Measurements from ENCODE around the gene DGCR6L. TPM values are rescaled to one million over a fixed set of nuclear protein-coding genes. Genes with fewer than 3 reads are reported as not detected.
"Not testable (repeated sequence)": the region's sequence is repeated elsewhere in the genome, so short reads cannot be mapped to it uniquely, and the experiment has no call there.

Gene DGCR6L
- total RNA-seq, 1 donor from 2014 or later = 35.8 TPM

- no peaks in the 10 kb centered on the region for H3K36me3 ChIP-seq
- H3K9me3 ChIP-seq = no peaks in the 10 kb centered on the region
- TF ChIP-seq CTCF (IDR thresholded peaks at IDR 0.05) = no peak
- ATAC-seq (no peak), DNase-seq (no peak)
- H3K4me1 ChIP-seq = no peaks in the 10 kb centered on the region
- H3K4me3 ChIP-seq = no peak overlapping the region
- no peak overlapping the region for H3K27ac ChIP-seq
- H3K27me3 ChIP-seq = no peaks in the 10 kb centered on the region
- intact Hi-C loops (cut with DNase I) = no loop called here
Observed at GRCh38 chr22:20273758-20274181, 46.1 kb downstream of the DGCR6L start.

- H3K4me1 ChIP-seq = no peaks in the 10 kb centered on the region
- H3K4me3 ChIP-seq = no peak overlapping the region
- H3K27me3 ChIP-seq = no peaks in the 10 kb centered on the region
- H3K36me3 ChIP-seq = no peaks in the 10 kb centered on the region
- TF ChIP-seq CTCF (IDR thresholded peaks at IDR 0.05) = no peak
- H3K27ac ChIP-seq = no peak overlapping the region
- intact Hi-C loops (cut with DNase I) = no loop called here
- H3K9me3 ChIP-seq = no peaks in the 10 kb centered on the region
- ATAC-seq = no peak
- no peak for DNase-seq
Observed at GRCh38 chr22:20272700-20273099, 47.2 kb downstream of the DGCR6L start.

- no peak overlapping the region for H3K27ac ChIP-seq
- H3K4me3 ChIP-seq = no peak overlapping the region
- intact Hi-C loops (cut with DNase I) = no loop called here
- peaks cover 1% of the 10 kb centered on the region for H3K4me1 ChIP-seq
- H3K36me3 ChIP-seq = no peaks in the 10 kb centered on the region
- ATAC-seq = no peak
- H3K9me3 ChIP-seq = no peaks in the 10 kb centered on the region
- no peak for DNase-seq
- TF ChIP-seq CTCF (IDR thresholded peaks at IDR 0.05) = no peak
- H3K27me3 ChIP-seq = no peaks in the 10 kb centered on the region
Observed at GRCh38 chr22:20272174-20272573, 47.7 kb downstream of the DGCR6L start.

- peak; percentile 80 for DNase-seq
- intact Hi-C loops (cut with DNase I) = no loop called here
- peaks cover 5% of the 10 kb centered on the region for H3K4me1 ChIP-seq
- H3K27me3 ChIP-seq = no peaks in the 10 kb centered on the region
- ATAC-seq = peak; percentile 62
- no peaks in the 10 kb centered on the region for H3K36me3 ChIP-seq
- H3K27ac ChIP-seq = no peak overlapping the region
- no peak overlapping the region for H3K4me3 ChIP-seq
- TF ChIP-seq CTCF (IDR thresholded peaks at IDR 0.05) = no peak
- H3K9me3 ChIP-seq = no peaks in the 10 kb centered on the region
Observed at GRCh38 chr22:20271114-20271994, 48.5 kb downstream of the DGCR6L start.

GRCh38 chr22:20270190-20271113, 49.4 kb downstream of the DGCR6L start:
- H3K4me1 ChIP-seq; intact Hi-C loops (cut with DNase I); H3K27ac ChIP-seq; H3K36me3 ChIP-seq; H3K4me3 ChIP-seq; DNase-seq; H3K9me3 ChIP-seq; H3K27me3 ChIP-seq: not testable (repeated sequence)
- peak; percentile 28 for ATAC-seq

GRCh38 chr22:20269673-20270072, 50.2 kb downstream of the DGCR6L start:
- H3K36me3 ChIP-seq; H3K9me3 ChIP-seq; ATAC-seq; intact Hi-C loops (cut with DNase I); H3K4me3 ChIP-seq; H3K4me1 ChIP-seq; DNase-seq; H3K27ac ChIP-seq; H3K27me3 ChIP-seq: not testable (repeated sequence)

- H3K27ac ChIP-seq; H3K4me1 ChIP-seq; H3K4me3 ChIP-seq; H3K9me3 ChIP-seq; DNase-seq; ATAC-seq; H3K36me3 ChIP-seq; intact Hi-C loops (cut with DNase I); H3K27me3 ChIP-seq: not testable (repeated sequence)
Observed at GRCh38 chr22:20269201-20269600, 50.7 kb downstream of the DGCR6L start.

Data from upper lobe of right lung (tissue), 1 donor.